ENCODE data around the gene PLOD3. TPM values are rescaled to one million over a fixed set of nuclear protein-coding genes. Genes with fewer than 3 reads are reported as not detected.
A peak's percentile ranks its signal among the peaks of the same experiment; 100 is the strongest.
"Not testable (repeated sequence)": the region's sequence is repeated elsewhere in the genome, so short reads cannot be mapped to it uniquely, and the experiment has no call there.

The PLOD3 gene
- total RNA-seq = 74.3 TPM
- long read RNA-seq, transcript PLOD3-201 (19 exons, 2,920 nt) = major isoform, 52 of 131 reads
- long read RNA-seq, partial matches to known transcripts = 61 of 131 reads
- long read RNA-seq, other reads (novel, unspliced or antisense) = 17 of 131 reads

- peak; percentile 98 for DNase-seq (ENCODE audit: low spot score)
Observed at GRCh38 chr7:101217388-101218235, at the start of gene PLOD3, which contains the start of gene ZNHIT1. PLOD3 (minus strand) TSS chr7:101217581; CDS start chr7:101217274, 307 bp downstream. ZNHIT1 (plus strand) TSS chr7:101218165; CDS start chr7:101218196, 31 bp downstream.

DNA sequence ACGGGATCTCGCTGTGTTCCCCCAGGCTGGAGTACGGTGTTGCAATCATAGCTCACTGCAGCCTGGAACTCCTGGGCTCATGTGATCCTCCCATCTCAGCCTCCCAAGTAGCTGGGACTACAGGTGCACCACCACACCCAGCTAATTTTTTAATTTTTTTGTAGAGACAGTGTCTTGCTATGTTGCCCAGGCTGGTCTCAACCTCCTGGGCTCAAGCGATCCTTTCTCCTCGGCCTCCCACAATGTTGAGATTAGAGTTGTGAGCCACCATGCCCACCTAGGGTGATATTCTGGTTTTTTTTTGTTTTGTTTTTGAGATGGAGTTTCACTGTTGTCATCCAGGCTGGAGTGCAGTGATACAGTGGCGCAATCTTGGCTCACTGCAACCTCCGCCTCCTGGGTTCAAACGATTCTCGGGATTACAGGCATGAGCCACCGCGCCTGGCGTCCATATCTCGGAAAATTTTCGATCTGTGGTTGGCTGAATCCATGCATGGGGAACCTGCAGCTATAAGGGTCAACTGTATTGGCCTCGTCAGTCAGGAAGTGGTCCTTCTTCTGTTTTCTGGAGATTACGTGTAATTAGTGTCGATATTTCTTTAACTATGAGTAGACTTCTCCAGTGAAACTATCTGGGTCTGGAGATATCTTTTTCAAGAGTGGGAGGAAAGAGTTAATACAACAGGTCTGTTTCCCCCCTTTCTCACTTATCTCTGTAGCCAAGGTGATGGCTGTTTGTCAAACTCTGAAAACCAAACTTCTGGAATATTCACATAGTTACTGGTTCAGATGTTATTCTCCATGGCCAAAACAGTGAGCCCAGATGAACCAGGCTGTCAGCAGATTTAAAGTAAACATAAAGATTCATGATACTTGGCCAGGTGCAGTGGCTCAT, 48.5 kb upstream of the PLOD3 start:
- no peak for DNase-seq (ENCODE audit: low spot score)

GRCh38 chr7:101264102-101264706, 46.8 kb upstream of the PLOD3 start:
- DNase-seq (ENCODE audit: low spot score) = not testable (repeated sequence)

GRCh38 chr7:101258243-101258731, 40.9 kb upstream of the PLOD3 start:
- no peak for DNase-seq (ENCODE audit: low spot score)

DNA sequence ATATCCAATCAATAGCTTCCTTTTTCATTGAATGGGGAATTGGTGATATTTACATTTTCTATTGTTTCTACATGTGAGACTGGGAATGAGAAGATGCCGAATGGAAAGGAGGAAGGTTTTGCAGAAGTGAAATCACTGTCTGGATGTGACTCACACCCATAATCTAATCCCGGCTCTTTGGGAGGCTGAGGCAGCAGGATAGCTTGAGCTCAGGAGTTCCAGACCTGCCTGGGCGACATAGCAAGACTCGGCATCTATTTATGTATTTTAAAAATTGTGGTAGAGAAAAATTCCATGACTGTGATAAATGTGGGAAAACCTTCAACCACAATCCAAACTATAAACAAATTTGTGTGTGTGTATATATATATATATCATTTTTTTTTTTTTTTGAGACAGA, 38.4 kb upstream of the PLOD3 start:
- no peak for DNase-seq (ENCODE audit: low spot score)

DNA sequence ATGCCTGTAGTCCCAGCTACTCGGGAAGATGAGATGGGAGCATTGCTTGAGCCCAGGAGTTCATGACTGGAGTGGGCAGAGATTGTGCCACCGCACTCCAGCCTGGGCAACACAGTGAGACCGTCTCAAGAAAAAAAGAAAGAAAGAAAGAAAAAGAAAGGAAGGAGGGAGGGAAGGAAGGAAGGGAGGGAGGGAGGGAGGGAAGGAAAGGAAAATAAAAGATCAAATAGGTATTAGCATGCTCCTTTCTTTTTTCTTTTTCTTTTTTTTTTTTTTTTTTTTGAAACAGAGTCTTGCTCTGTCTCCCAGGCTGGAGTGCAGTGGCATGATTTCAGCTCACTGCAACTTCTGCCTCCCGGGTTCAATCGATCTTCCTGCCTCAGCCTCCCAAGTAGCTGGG, 35.8 kb upstream of the PLOD3 start:
- not testable (repeated sequence) for DNase-seq (ENCODE audit: low spot score)

GRCh38 chr7:101251871-101252659, 34.7 kb upstream of the PLOD3 start:
- peak; percentile 99 for DNase-seq (ENCODE audit: low spot score)

DNA sequence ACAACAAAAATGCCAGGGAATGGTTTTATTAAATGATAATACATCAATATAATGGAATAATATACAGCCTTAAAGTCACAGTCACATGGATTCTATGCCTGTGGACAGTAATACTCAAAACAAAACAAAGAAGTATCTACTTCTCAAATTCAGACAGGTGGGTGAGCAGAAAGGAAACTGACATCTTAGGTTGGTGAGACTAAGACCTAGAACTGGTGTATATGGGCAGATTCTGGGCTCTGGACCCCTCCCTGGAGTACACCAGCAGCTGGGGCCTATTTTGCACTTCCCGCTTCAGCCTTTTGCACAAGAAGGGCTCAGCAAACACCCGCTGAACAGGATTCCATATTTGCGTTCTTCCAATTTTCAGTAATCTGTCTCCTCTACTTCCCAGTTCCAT, 32.9 kb upstream of the PLOD3 start:
- DNase-seq (ENCODE audit: low spot score) = no peak

DNA sequence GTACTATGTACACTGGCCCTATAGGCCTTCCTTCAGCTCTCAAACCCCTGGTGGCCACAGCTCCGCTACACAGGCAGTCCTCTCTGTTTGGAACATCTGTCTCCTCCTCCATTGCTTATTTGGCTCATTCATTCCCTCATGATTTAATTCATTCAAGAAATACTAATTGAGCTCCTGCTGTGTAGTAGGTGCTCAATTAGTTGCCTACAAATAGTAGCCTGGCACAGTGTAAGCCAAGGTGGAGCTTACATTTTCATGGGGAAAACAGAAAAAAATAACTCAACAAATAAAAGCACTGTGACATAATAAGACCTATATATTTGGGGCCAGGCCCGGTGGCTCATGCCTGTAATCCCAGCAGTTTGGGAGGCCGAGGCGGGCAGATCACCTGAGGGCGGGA, 30.9 kb upstream of the PLOD3 start:
- no peak for DNase-seq (ENCODE audit: low spot score)

DNA sequence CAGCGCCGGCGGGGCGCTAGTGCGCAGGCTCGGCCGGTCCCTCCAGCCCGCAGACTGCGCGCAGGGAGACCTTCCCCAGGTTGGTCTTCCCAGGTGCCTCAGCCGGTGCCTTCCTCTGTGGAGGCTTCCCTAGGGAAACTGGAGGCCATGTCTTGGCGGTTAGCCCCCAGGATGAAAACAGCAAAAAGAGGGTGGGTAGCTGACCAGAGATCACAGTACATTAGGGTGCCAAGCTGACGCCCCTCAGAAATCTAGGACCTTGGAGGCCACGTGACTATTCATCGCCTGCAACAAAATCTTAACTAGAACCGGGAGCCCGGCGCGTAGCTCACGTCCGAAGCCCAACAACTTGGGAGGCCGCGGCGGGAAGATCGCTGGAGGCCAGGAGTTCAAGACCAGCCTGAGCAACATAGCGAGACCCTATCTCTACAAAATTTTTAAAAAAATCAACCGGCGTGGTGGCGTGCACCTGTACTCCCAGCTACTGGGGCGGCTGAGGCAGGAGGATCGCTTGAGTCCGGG, 27.8 kb upstream of the PLOD3 start:
- no peak for DNase-seq (ENCODE audit: low spot score)

DNA sequence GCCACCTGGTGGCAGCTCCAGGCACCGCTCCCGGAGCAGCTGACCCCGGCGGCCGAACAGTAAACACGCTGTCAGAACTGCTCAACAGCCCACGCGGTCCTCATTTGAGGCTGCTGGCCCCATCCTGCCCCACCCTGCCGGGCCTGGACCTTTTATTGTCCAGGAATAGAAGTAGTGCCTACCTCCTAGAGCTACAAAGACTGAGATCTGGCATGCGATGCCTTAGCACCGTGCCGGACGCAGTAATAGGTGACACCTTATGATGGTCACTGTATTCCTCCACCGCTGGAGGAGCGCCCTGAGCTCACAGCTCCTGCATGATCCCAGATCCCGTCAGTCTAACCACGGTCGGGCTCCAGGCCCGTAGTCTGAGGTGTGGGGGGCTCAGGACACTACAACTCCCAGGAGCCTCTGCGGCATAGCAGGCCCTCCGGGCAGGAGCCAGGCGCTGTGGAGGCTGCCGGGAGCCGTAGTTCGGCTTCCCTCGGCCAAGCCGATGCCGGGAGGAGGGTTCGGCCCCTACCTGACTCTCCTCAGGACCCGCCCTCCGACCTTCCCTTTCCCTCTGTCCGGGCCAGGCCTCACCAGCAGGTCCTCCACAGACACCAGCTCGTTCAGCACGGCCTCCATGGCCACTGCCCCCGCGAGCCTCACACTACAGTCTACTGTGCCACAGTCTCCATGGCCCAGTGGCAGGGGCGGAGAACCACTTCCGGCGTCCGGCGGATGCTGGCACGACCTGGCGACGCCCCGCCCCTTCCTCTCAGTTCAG, 27.2 kb upstream of the PLOD3 start, which contains the start of gene FIS1:
FIS1 (minus strand) TSS at position 707 of the 772 bp plus-strand sequence; CDS start at position 630, 77 bp downstream.
- peak; percentile 98 for DNase-seq (ENCODE audit: low spot score)

DNA sequence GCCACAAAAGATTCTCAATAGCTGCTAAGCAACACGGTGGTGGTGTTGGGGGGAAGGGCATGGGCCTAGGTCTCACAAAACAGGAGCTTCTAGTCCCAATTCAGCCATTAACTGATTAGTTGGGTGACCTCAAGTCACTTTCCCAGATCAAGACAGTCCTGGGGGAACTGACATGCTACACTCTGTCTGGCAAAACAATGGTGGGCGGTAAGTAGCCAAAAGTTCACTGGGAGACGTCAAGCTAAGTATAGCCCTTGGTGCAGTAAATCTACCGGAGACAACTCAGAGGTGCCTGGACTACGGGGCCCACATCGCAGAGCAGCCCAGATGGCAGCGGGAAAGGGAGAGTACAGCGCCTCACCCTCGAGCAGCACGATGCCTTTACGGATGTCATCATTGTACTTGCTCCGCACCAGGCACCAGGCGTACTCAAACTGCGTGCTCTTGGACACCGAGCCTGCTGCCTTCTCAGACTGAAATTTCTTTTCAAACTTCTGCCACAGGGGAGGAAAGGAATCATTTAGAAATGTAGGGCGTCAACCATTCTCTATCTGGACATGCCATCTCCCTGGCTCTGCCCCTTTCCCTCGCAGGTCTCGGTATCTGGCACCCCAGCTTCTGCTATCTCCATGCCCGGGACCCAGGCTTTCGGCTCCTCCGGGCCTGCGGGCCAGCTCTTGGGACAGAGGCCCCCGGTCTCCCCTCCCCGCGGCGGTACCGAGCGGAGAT, 26.4 kb upstream of the PLOD3 start:
- peak; percentile 96 for DNase-seq (ENCODE audit: low spot score)

DNA sequence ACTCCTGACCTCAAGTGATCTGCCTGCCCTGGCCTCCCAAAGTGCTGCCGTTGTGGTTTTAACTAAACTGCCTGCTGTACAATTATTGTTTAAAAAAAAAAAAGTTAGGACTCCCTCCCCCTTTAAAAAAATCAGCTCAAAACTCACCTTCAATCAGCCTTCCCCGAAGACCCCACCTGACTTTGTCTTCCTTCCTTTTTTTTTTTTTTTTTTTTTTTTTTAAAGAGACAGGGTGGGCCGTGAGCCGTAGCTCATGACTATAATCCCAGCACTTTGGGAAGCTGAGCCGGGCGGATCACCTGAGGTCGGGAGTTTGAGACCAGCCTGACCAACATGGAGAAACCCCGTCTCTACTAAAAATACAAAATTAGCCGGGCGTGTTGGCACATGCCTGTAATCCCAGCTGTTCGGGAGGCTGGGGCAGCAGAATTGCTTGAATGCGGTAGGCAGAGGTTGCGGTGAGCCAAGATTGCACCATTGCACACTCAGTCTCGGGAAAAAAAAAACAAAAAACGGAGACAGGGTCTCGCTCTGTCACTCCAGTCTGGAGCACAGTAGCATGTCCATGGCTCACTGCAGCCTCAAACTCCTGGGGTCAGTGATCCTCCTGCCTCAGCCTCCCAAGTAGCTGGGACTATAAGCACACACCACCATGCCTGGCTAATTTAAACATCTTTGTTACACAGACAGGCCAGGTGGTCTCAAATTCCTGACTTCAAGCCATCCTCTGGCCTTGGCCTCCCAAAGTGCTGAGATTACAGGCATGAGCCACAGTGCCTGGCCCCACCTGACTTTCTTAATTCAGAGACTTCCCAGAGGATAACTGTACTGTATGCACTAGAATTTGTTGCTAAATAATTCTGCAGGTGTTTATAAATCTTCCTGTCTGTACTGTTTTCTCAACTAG, 24.3 kb upstream of the PLOD3 start:
- no peak for DNase-seq (ENCODE audit: low spot score)

DNA sequence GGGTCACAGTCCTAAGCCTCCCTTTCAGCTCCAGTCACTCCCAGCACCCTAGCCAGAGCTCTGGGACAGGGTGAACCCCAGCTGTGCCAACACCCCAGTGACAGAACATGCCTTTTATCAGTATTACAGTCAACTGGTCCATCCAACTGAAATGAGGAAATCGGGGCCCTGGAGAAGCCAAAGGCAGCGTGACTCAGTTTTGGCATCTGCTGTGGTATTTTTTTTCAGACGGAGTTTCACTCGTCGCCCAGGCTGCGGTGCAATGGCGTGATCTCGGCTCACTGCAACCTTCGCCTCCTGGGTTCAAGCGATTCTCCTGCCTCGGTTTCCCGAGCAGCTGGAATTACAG, 23.6 kb upstream of the PLOD3 start:
- DNase-seq (ENCODE audit: low spot score) = no peak

DNA sequence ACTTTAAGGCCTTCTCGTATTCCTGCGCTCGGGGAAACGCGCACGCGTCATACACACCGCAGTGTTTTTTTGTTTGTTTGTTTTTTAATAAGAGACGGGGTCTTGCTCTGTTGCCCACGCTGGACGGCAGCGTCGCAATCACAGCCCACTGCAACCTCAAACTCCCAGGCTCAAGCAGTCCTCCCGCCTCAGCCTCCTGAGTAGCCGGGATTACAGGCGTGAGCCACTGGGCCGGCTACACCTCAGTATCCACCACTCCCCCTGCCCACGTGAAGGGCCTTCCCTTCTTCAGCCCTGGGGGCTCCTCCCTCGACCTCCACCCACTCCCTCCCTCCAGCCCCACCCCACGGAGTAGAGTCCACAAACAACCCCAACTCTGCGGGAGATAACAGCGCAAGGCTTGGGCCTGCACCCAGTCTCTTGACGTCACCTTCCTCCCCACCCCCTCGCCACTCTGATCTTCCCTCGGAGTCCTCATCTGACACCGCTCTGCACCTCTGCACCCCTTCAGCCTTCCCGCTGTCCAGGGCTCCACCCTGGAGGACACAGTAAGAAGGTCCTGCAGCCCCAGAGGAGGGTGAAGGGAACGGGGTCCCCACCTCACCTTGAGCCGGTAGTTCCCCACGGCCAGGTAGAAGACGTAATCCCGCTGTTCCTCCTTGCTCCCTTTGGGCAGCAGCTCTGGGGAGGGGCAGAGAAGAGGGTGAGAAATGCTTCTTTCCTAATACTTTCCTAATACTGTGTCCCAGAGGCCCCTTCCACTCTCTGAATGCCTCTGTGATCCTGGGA, 23.0 kb upstream of the PLOD3 start:
- no peak for DNase-seq (ENCODE audit: low spot score)

DNA sequence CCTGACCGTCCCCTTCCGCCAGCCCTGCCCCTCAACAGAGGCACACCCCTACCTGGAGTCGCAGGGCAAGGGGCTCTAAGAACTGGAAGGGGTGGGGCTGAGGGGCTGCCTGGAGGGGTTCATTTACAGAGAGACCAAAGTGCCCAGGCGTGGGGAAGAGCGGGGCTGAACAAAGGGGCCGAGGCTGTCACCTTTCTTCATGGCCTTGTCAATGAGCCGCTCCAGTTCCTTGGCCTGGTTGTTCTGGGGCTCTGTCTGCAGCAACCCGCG, 22.5 kb upstream of the PLOD3 start:
- no peak for DNase-seq (ENCODE audit: low spot score)
